ENCODE measurements around the gene ITGB1BP1.

- TF ChIP-seq CTCF (IDR thresholded peaks at IDR 0.05 in 8 of 11, conservative IDR thresholded peaks at IDR 0.05 in 3 of 11) (no peak), POLR2A (IDR thresholded peaks at IDR 0.05) (no peak), POLR2AphosphoS5 (IDR thresholded peaks at IDR 0.05) (no peak)
Measured at GRCh38 chr2:9419541-9419940, 3.8 kb downstream of the ITGB1BP1 start.

All from spleen (tissue), 7 donors.